K562 (cell line): ENCODE results near the gene CLDN7. TPM values are rescaled to one million over a fixed set of nuclear protein-coding genes. Genes with fewer than 3 reads are reported as not detected.
A peak's percentile ranks its signal among the peaks of the same experiment; 100 is the strongest.

Source experiments
- ATF1 ChIP-seq, 2 experiments: fragments of 450-650 bp in 1 of 2; IDR thresholded peaks; 2 replicates each; pipeline ENCODE4 v1.6.1; 2016; ENCODE audit warnings: missing compliant biosample characterization in 1 of 2, missing genetic modification characterization in 1 of 2
- CTCF ChIP-seq, 3 experiments: IDR thresholded peaks in 2 of 3; conservative IDR thresholded peaks in 1 of 3; 2 replicates each; pipeline ENCODE4 v1.5.1; 2011 to 2012; ENCODE audit warnings: low read length in 3 of 3, mild to moderate bottlenecking in 3 of 3, control low read depth in 2 of 3, improper control_type of control experiment in 1 of 3, inconsistent platforms in 1 of 3, low read depth in 1 of 3, mixed read lengths in 1 of 3, moderate library complexity in 1 of 3; ENCODE audit not compliant: insufficient read depth in 2 of 3
- ETV5 ChIP-seq: sonication (generic); formaldehyde crosslinking; IDR thresholded peaks from 2 replicates; pipeline ENCODE4 v1.4.0; 2020; ENCODE audit warnings: low read depth, mild to moderate bottlenecking, missing genetic modification reagents
- NR2C2 ChIP-seq, 2 experiments: fragments of 200-800 bp in 1 of 2; sonication (Bioruptor generic) in 1 of 2; sonication (generic) in 1 of 2; formaldehyde crosslinking in 1 of 2; IDR thresholded peaks; 2 replicates each; pipeline versions ENCODE4 v1.6.1 to v1.8.0; 2016 to 2022; ENCODE audit warnings: mild to moderate bottlenecking in 1 of 2, missing compliant biosample characterization in 1 of 2, missing genetic modification characterization in 1 of 2, missing genetic modification reagents in 1 of 2
- PHF20 ChIP-seq: fragments of 450-650 bp; IDR thresholded peaks from 2 replicates; pipeline ENCODE4 v1.6.1; 2018; ENCODE audit not compliant: partially characterized antibody
- ZBTB11 ChIP-seq, 3 experiments: fragments of 200-800 bp in 1 of 3; fragments of 250-450 bp in 1 of 3; fragments of 450-650 bp in 1 of 3; sonication (Bioruptor Pico) in 1 of 3; sonication (Bioruptor generic) in 1 of 3; formaldehyde crosslinking in 1 of 3; IDR thresholded peaks; 2 replicates each; pipeline versions ENCODE4 v1.6.1 to v1.8.0; 2016 to 2022; ENCODE audit warnings: mild to moderate bottlenecking in 2 of 3, missing genetic modification characterization in 2 of 3, missing compliant biosample characterization in 1 of 3, moderate library complexity in 1 of 3
- ZBTB17 ChIP-seq: fragments of 450-650 bp; formaldehyde crosslinking; IDR thresholded peaks from 2 replicates; pipeline ENCODE4 v1.4.0; 2020; ENCODE audit warnings: mild to moderate bottlenecking
- polyA plus RNA-seq, 8 experiments: library from polyadenylated mRNA; depleted of rRNA in 4 of 8; stranded (reverse) in 5 of 8; unstranded in 3 of 8; fragments of >200 nt; fragmentation: Nextera tagmentation in 2 of 8; fragmentation: Illumina TruSeq in 1 of 8; extraction: Ambion mirVana in 2 of 8; extraction: Trizol in 1 of 8; gene quantifications; 2 replicates each; pipeline versions ENCODE4 v1.2.1 to v1.2.3, GENCODE V29; 2011 to 2014; ENCODE audit warnings: inconsistent platforms in 1 of 8, missing spikeins in 1 of 8
- total RNA-seq, 7 experiments: library from RNA; depleted of rRNA in 6 of 7; stranded (reverse); fragments of >200 nt in 6 of 7; fragmentation: Illumina TruSeq in 2 of 7; extraction: Trizol in 2 of 7; gene quantifications; 2 replicates each; pipeline versions ENCODE4 v1.2.1 to v1.2.3, GENCODE V29; 2011 to 2021; ENCODE audit warnings: low replicate concordance in 1 of 7
- TF ChIP-seq, protein P1 (sequence below): sonication (generic); formaldehyde crosslinking; IDR thresholded peaks from 2 replicates; pipeline ENCODE4 v1.8.0; 2022; ENCODE audit warnings: mild to moderate bottlenecking, missing genetic modification reagents
- TF ChIP-seq, protein P2 (sequence below), 2 experiments: fragments of 450-650 bp in 1 of 2; sonication (generic) in 1 of 2; formaldehyde crosslinking in 1 of 2; IDR thresholded peaks in 1 of 2; conservative IDR thresholded peaks in 1 of 2; 2 replicates each; pipeline versions ENCODE4 v1.6.1 to v1.8.1; 2016 to 2023; ENCODE audit warnings: mild to moderate bottlenecking in 2 of 2, moderate library complexity in 2 of 2, inconsistent platforms in 1 of 2, missing genetic modification reagents in 1 of 2
- TF ChIP-seq, protein P3 (sequence below): fragments of 200-800 bp; sonication (Bioruptor generic); IDR thresholded peaks from 2 replicates; pipeline ENCODE4 v1.6.1; 2017; ENCODE audit warnings: missing genetic modification characterization, missing compliant biosample characterization

The CLDN7 gene
- total and polyA plus RNA-seq, 9 of the 15 experiments (the other 6 are each of a cell fraction or from before 2014, with no cell fraction given) = 2.2 to 14.5 (median 7.6) TPM

DNA sequence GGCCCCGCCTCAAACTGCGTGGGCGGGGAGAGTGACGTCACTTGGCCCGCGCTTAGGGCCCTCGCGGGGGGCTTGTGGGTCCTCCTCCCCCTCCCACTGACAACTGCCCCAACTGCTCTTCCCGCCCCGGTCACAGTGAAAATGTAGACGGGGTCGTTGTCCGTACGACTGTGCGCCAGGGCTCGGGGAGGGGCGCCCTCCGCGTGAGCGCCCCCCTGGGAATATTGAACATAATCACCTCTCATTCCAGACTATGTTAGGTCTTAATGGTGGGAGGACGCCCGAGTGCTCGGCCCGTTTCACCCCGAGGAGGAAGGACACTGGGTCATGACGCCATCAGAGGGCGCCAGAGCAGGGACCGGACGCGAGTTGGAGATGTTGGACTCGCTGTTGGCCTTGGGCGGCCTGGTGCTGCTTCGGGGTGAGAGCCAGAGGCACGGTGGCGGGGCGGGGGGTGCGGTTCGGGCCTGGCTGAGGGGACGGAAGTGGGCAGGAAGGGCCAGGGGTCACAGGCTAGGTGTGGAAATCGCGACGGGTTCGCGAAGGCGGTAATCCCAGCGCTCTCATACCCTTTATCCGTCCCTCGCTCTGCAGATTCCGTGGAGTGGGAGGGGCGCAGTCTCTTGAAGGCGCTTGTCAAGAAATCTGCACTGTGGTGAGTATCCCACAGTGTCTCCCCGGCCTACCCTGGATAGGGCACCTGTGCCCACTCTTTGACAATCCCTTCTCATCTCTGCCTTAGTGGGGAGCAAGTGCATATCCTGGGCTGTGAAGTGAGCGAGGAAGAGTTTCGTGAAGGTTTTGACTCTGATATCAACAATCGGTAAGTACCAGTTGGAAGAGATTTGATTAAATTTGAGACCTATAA lies 9.9 kb downstream of the CLDN7 start, which contains the start of gene ELP5 (continued):
- peak in 1 of 3 experiments; percentile 66; a peak in 2 of 6 replicates for TF ChIP-seq ZBTB11 (CRISPR knock-in tag; IDR thresholded peaks at IDR 0.05)
- TF ChIP-seq, protein P1, sequence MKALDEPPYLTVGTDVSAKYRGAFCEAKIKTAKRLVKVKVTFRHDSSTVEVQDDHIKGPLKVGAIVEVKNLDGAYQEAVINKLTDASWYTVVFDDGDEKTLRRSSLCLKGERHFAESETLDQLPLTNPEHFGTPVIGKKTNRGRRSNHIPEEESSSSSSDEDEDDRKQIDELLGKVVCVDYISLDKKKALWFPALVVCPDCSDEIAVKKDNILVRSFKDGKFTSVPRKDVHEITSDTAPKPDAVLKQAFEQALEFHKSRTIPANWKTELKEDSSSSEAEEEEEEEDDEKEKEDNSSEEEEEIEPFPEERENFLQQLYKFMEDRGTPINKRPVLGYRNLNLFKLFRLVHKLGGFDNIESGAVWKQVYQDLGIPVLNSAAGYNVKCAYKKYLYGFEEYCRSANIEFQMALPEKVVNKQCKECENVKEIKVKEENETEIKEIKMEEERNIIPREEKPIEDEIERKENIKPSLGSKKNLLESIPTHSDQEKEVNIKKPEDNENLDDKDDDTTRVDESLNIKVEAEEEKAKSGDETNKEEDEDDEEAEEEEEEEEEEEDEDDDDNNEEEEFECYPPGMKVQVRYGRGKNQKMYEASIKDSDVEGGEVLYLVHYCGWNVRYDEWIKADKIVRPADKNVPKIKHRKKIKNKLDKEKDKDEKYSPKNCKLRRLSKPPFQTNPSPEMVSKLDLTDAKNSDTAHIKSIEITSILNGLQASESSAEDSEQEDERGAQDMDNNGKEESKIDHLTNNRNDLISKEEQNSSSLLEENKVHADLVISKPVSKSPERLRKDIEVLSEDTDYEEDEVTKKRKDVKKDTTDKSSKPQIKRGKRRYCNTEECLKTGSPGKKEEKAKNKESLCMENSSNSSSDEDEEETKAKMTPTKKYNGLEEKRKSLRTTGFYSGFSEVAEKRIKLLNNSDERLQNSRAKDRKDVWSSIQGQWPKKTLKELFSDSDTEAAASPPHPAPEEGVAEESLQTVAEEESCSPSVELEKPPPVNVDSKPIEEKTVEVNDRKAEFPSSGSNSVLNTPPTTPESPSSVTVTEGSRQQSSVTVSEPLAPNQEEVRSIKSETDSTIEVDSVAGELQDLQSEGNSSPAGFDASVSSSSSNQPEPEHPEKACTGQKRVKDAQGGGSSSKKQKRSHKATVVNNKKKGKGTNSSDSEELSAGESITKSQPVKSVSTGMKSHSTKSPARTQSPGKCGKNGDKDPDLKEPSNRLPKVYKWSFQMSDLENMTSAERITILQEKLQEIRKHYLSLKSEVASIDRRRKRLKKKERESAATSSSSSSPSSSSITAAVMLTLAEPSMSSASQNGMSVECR (CRISPR knock-in tag) = peak; percentile 84
- peak; percentile 77 for TF ChIP-seq ETV5
- TF ChIP-seq, protein P2, sequence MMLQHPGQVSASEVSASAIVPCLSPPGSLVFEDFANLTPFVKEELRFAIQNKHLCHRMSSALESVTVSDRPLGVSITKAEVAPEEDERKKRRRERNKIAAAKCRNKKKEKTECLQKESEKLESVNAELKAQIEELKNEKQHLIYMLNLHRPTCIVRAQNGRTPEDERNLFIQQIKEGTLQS (IDR thresholded peaks at IDR 0.05) = peak; percentile 97
- TF ChIP-seq, protein P2 (CRISPR knock-in tag; conservative IDR thresholded peaks at IDR 0.05) = 0 out of 2 replicates have a peak, but pooled peaks have one; percentile 6
- no peak for TF ChIP-seq ZBTB17
- TF ChIP-seq PHF20 = peak; percentile 91
- TF ChIP-seq CTCF (IDR thresholded peaks at IDR 0.05 in 2 of 3, conservative IDR thresholded peaks at IDR 0.05 in 1 of 3; ENCODE audit: insufficient read depth in 2 of 3, low read depth in 1 of 3, low read length in 3 of 3) = peak in 2 of 3 experiments; percentile 27 to 39; a peak in 4 of 6 replicates
- TF ChIP-seq, protein P3, sequence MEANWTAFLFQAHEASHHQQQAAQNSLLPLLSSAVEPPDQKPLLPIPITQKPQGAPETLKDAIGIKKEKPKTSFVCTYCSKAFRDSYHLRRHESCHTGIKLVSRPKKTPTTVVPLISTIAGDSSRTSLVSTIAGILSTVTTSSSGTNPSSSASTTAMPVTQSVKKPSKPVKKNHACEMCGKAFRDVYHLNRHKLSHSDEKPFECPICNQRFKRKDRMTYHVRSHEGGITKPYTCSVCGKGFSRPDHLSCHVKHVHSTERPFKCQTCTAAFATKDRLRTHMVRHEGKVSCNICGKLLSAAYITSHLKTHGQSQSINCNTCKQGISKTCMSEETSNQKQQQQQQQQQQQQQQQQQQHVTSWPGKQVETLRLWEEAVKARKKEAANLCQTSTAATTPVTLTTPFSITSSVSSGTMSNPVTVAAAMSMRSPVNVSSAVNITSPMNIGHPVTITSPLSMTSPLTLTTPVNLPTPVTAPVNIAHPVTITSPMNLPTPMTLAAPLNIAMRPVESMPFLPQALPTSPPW (CRISPR knock-in tag) = peak; percentile 89
- TF ChIP-seq NR2C2 (CRISPR knock-in tag; IDR thresholded peaks at IDR 0.05) = peak; percentile 71; the same call in 1 of the 2 replicates
- peak; percentile 91 for TF ChIP-seq NR2C2 (tag; IDR thresholded peaks at IDR 0.05)
- TF ChIP-seq ATF1 (CRISPR knock-in tag; IDR thresholded peaks at IDR 0.05) = peak; percentile 87
- TF ChIP-seq ATF1 (tag; IDR thresholded peaks at IDR 0.05) = peak; percentile 99
